ENCODE measurements around the gene C18orf32.

The C18orf32 gene

GRCh38 chr18:49444581-49444980 lies 42.5 kb downstream of the C18orf32 start:
- DNase-seq (ENCODE audit: low spot score in 2 of 2): no peak
- Histone ChIP-seq H3K36me3 (replicated peaks) (peaks cover 3% of the 10 kb centered on the region; the same call in 1 of the 2 replicates), H3K27me3 (ENCODE audit: low read depth) (no peaks in the 10 kb centered on the region), H3K9me3 (no peaks in the 10 kb centered on the region), H3K4me1 (peaks cover 5% of the 10 kb centered on the region), H3K4me3 (no peak overlapping the region)
- in situ Hi-C loops (cut with MboI; ENCODE audit: low sequenced_read_pairs): no loop called here

GRCh38 chr18:49443837-49444236 lies 43.2 kb downstream of the C18orf32 start:
- Histone ChIP-seq H3K9me3 (no peaks in the 10 kb centered on the region), H3K36me3 (replicated peaks) (0 out of 2 replicates have a peak, but pooled peaks cover under 1% of the 10 kb centered on the region), H3K4me3 (no peak overlapping the region), H3K27me3 (ENCODE audit: low read depth) (no peaks in the 10 kb centered on the region), H3K4me1 (peaks cover 5% of the 10 kb centered on the region)
- in situ Hi-C loops (cut with MboI; ENCODE audit: low sequenced_read_pairs): no loop called here
- DNase-seq (ENCODE audit: low spot score in 2 of 2): no peak

- H3K9me3 ChIP-seq: no peaks in the 10 kb centered on the region
- no peak for DNase-seq (ENCODE audit: low spot score in 2 of 2)
- peaks cover 5% of the 10 kb centered on the region for H3K4me1 ChIP-seq
- no peak overlapping the region for H3K4me3 ChIP-seq
- no peaks in the 10 kb centered on the region for H3K36me3 ChIP-seq (replicated peaks)
- in situ Hi-C loops (cut with MboI; ENCODE audit: low sequenced_read_pairs): no loop called here
- H3K27me3 ChIP-seq (ENCODE audit: low read depth): no peaks in the 10 kb centered on the region
Measured at GRCh38 chr18:49441338-49441938, 45.6 kb downstream of the C18orf32 start.

GRCh38 chr18:49435170-49435569 lies 51.9 kb downstream of the C18orf32 start:
- DNase-seq (ENCODE audit: low spot score in 2 of 2): peak in 1 of 2 experiments; percentile 61
- Histone ChIP-seq H3K36me3 (replicated peaks) (peaks cover 1% of the 10 kb centered on the region; the same call in 1 of the 2 replicates), H3K4me1 (peaks cover 16% of the 10 kb centered on the region), H3K9me3 (no peaks in the 10 kb centered on the region), H3K27me3 (ENCODE audit: low read depth) (no peaks in the 10 kb centered on the region), H3K4me3 (no peak overlapping the region)
- in situ Hi-C loops (cut with MboI; ENCODE audit: low sequenced_read_pairs): loop anchor here (10.0 kb wide), 1 partner anchor 760 kb away; no protein-coding TSS in a partner anchor

GRCh38 chr18:49432602-49433001 lies 54.4 kb downstream of the C18orf32 start:
- Histone ChIP-seq H3K27me3 (ENCODE audit: low read depth) (no peaks in the 10 kb centered on the region), H3K4me1 (peaks cover 16% of the 10 kb centered on the region), H3K4me3 (no peak overlapping the region), H3K36me3 (replicated peaks) (peaks cover 12% of the 10 kb centered on the region), H3K9me3 (no peaks in the 10 kb centered on the region)
- in situ Hi-C loops (cut with MboI; ENCODE audit: low sequenced_read_pairs): loop anchor here (10.0 kb wide), 1 partner anchor 758 kb away; no protein-coding TSS in a partner anchor
- no peak for DNase-seq (ENCODE audit: low spot score in 2 of 2)

- in situ Hi-C loops (cut with MboI; ENCODE audit: low sequenced_read_pairs): loop anchor here (10.0 kb wide), 1 partner anchor 757 kb away; no protein-coding TSS in a partner anchor
- Histone ChIP-seq H3K27me3 (ENCODE audit: low read depth) (no peaks in the 10 kb centered on the region), H3K4me3 (no peak overlapping the region), H3K36me3 (replicated peaks) (peaks cover 12% of the 10 kb centered on the region), H3K9me3 (no peaks in the 10 kb centered on the region), H3K4me1 (peaks cover 16% of the 10 kb centered on the region)
- DNase-seq (ENCODE audit: low spot score in 2 of 2): peak in 1 of 2 experiments; percentile 24
Measured at GRCh38 chr18:49431165-49431962, 55.7 kb downstream of the C18orf32 start.
